Psoas muscle (tissue), 8 donors: ENCODE measurements around the gene LRRFIP2. TPM values are rescaled to one million over a fixed set of nuclear protein-coding genes. Genes with fewer than 3 reads are reported as not detected.
A peak's percentile ranks its signal among the peaks of the same experiment; 100 is the strongest.
"Not testable (repeated sequence)": the region's sequence is repeated elsewhere in the genome, so short reads cannot be mapped to it uniquely, and the experiment has no call there.

Source experiments
- ATAC-seq, 4 donors: fragments of 200-7000 bp; cut with Tn5 transposase; one replicate each; pipeline ENCODE4 v1.9.1; 2020; ENCODE audit warnings: moderate library complexity in 3 of 4, mild to moderate bottlenecking in 2 of 4
- DNase-seq, 2 donors: peaks; one replicate each; pipeline ENCODE4 v3.0.0-alpha.2; 2020
- H3K27ac ChIP-seq: fragments of 200-600 bp; one replicate; pipeline ENCODE4 v1.8.0; 2022
- H3K27me3 ChIP-seq, 3 donors: fragments of 200-600 bp in 1 of 3; one replicate each; pipeline versions ENCODE4 v1.6.1 to v1.8.0; 2013 to 2022; ENCODE audit warnings: low read length in 2 of 3, mild to moderate bottlenecking in 2 of 3, moderate library complexity in 1 of 3; ENCODE audit not compliant: insufficient read depth in 3 of 3
- H3K36me3 ChIP-seq, 2 donors: fragments of 200-600 bp in 1 of 2; one replicate each; pipeline versions ENCODE4 v1.6.1 to v1.8.0; 2013 to 2022; ENCODE audit warnings: low read depth in 1 of 2, mild to moderate bottlenecking in 1 of 2, moderate library complexity in 1 of 2; ENCODE audit not compliant: insufficient read depth in 1 of 2
- H3K4me1 ChIP-seq: fragments of 200-600 bp; one replicate; pipeline ENCODE4 v1.8.0; 2022
- H3K4me3 ChIP-seq: fragments of 200-600 bp; one replicate; pipeline ENCODE4 v1.8.0; 2022; ENCODE audit warnings: mild to moderate bottlenecking
- H3K9me3 ChIP-seq: fragments of 200-600 bp; one replicate; pipeline ENCODE4 v1.8.0; 2022
- CTCF ChIP-seq: fragments of 200-600 bp; IDR thresholded peaks from one replicate; pipeline ENCODE4 v1.8.0; 2022; ENCODE audit warnings: antibody characterized with exemption
- WGBS, 3 donors: extraction: QIAGEN DNeasy Blood & Tissue Kit; methylation state at CpG; one replicate each; pipeline versions ENCODE4 v1.1.6 to v1.1.7; 2013; 5-methylcytosine and 5-hydroxymethylcytosine counted together
- intact Hi-C, 2 donors: fragments of 100-400 bp; cut with DNase I; formaldehyde crosslinking; loops; one replicate each; pipeline versions ENCODE4 v1.11.0 to v1.14.2; 2022
- polyA plus RNA-seq, 3 donors: library from polyadenylated mRNA; stranded (reverse); fragments of 200-250 nt; gene quantifications; one replicate each; pipeline ENCODE4 v1.2.3, GENCODE V29; 2013
- total RNA-seq, 4 donors: library from RNA; stranded (reverse); fragmentation: NEBNext Ultra II Directional in 2 of 4; extraction: Animal tissue kit (Norgen Biotek cat#: 25700) in 2 of 4; gene quantifications; one replicate each; pipeline versions ENCODE4 v1.2.1 to v1.2.4, GENCODE V29; 2021 to 2023
- donor health status: healthy with polysubstance abuse.
- donor health status: DM: no; HTN: no; CAD: no; lungs with moderate emphysema.
- donor health status: Bipolar disorder and iron deficiency.
- donor health status: healthy.
- donor health status: DM: yes; HTN: yes; CAD: no.
- donor health status: DM: no; HTN: no; CAD: no.
- donor health status: DM: no; HTN: no; CAD: no.
- donor health status: DM: yes; HTN: yes; CAD: no.

The LRRFIP2 gene
- total and polyA plus RNA-seq, 7 donors = 35.7 to 163 (median 127) TPM

GRCh38 chr3:37154668-37155314, 19.6 kb downstream of the LRRFIP2 start:
- Histone ChIP-seq H3K4me3 (no peak overlapping the region), H3K36me3 (peaks cover 0 to 9% of the 10 kb centered on the region in 2 donors), H3K27me3 (no peaks in the 10 kb centered on the region), H3K4me1 (peaks cover 42% of the 10 kb centered on the region), H3K27ac (no peak overlapping the region), H3K9me3 (no peaks in the 10 kb centered on the region)
- DNase-seq = no peak
- peak; percentile 52 to 85 (median 70) for ATAC-seq
- no peak for TF ChIP-seq CTCF
- WGBS, 3 donors = 26 to 59% (median 37%) methylated on average over 2 of the region's 2 CpGs
- intact Hi-C loops = no loop called here

GRCh38 chr3:37150621-37151020, 23.8 kb downstream of the LRRFIP2 start:
- Histone ChIP-seq H3K36me3 (peaks cover 0 to 36% of the 10 kb centered on the region in 2 donors), H3K4me3 (no peak overlapping the region), H3K27me3 (no peaks in the 10 kb centered on the region), H3K27ac (no peak overlapping the region), H3K4me1 (peaks cover 63% of the 10 kb centered on the region), H3K9me3 (no peaks in the 10 kb centered on the region)
- no peak for ATAC-seq
- DNase-seq = no peak
- WGBS, 3 donors = 92 to 98% (median 95%) methylated on average over 1 of the region's 1 CpG
- TF ChIP-seq CTCF = no peak
- intact Hi-C loops = no loop called here

DNA sequence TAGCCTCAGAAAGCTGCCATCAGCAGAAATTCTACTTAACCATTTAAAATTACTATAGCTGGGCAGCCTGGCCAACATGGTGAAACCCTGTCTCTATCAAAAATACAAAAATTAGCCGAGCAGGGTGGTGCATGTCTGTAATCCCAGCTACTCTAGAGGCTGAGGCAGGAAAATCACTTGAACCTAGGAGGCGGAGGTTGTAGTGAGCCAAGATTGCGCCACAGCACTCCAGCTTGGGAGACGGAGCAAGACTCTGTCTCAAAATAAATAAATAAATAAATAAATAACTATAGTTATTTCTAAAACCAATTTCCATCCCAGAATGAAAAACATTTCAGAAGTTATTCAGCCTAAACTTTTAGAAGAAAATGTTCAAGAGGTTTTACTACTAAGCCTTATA, 25.1 kb downstream of the LRRFIP2 start:
- Histone ChIP-seq H3K36me3 (peaks cover 0 to 32% of the 10 kb centered on the region in 2 donors), H3K4me3 (no peak overlapping the region), H3K4me1 (peaks cover 58% of the 10 kb centered on the region), H3K9me3 (no peaks in the 10 kb centered on the region), H3K27ac (peak overlapping the region; percentile 39), H3K27me3 (no peaks in the 10 kb centered on the region)
- ATAC-seq (peak in 2 of 4 donors; percentile 50), DNase-seq (peak in 1 of 2 donors; percentile 63)
- intact Hi-C loops = no loop called here
- TF ChIP-seq CTCF = no peak
- 62 to 84% (median 67%) methylated on average over 4 of the region's 4 CpGs for WGBS, 3 donors

DNA sequence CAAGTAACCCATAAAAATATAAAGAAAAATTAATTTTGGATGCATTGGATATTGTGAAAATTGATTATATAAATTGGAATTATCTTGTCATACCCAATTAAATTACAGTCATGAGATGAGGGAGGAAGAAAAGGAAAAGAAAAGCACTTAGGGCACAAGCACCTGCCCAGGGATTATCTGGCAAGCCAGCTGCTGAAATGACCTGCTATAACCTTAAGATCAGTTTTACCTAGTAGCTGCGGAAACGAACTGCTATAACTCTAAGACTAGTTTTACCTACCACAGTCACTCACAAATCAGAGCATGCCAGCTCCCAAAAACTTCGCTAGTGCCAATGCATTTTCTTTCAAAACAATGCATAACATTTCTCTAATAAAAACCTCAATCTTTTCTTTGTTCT, 26.2 kb downstream of the LRRFIP2 start:
- no peak overlapping the region for H3K4me3 ChIP-seq
- H3K27me3 ChIP-seq = no peaks in the 10 kb centered on the region
- no peaks in the 10 kb centered on the region for H3K9me3 ChIP-seq
- intact Hi-C loops = no loop called here
- no peak for TF ChIP-seq CTCF
- DNase-seq (no peak), ATAC-seq (peak in 3 of 4 donors; percentile 52 to 60 (median 55))
- peak overlapping the region; percentile 39 for H3K27ac ChIP-seq
- WGBS, 3 donors = 30 to 53% (median 36%) methylated on average over 3 of the region's 3 CpGs
- H3K36me3 ChIP-seq = peaks cover 0 to 33% of the 10 kb centered on the region in 2 donors
- H3K4me1 ChIP-seq = peaks cover 54% of the 10 kb centered on the region

DNA sequence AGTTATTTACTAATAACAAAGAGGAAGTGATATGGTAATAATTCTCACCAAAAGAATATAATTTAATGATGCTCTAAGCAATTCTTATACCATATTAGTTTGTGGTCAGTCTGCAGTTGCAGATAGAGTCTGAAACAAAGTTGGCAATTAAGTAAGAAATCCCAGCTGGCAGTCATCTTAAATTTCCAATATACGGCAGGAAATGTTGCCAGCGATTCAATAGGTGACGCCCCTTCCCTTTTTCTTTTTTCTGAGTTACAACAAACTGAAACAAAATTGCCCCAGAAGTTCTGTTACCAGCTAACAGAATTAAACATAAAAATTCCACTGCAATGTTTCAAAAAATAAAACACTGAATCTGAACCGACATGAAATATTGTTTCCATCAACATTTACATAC, 26.7 kb downstream of the LRRFIP2 start:
- 20 to 33% (median 22%) methylated on average over 4 of the region's 4 CpGs for WGBS, 3 donors
- TF ChIP-seq CTCF = no peak
- Histone ChIP-seq H3K4me3 (no peak overlapping the region), H3K27me3 (no peaks in the 10 kb centered on the region), H3K4me1 (peaks cover 55% of the 10 kb centered on the region), H3K36me3 (peaks cover 0 to 38% of the 10 kb centered on the region in 2 donors), H3K27ac (peak overlapping the region; percentile 37), H3K9me3 (no peaks in the 10 kb centered on the region)
- intact Hi-C loops = no loop called here
- ATAC-seq = no peak
- no peak for DNase-seq

DNA sequence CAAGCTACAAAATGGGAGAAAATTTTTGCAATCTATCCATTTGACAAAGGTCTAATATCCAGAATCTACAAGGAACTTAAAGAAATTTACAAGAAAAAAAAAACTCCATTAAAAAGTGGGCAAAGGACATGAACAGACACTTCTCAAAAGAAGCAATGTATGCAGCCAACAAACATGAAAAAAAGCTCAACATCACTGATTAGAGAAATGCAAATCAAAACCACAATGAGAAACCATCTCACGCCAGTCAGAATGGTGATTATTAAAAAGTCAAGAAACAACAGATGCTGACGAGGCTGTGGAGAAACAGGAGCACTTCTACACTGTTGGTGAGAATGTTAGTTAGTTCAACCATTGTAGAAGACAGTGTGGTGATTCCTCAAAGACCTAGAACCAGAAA, 27.5 kb downstream of the LRRFIP2 start:
- peaks cover 62% of the 10 kb centered on the region for H3K4me1 ChIP-seq
- H3K9me3 ChIP-seq, H3K27me3 ChIP-seq, H3K4me3 ChIP-seq, DNase-seq, intact Hi-C loops, ATAC-seq: not testable (repeated sequence)
- peaks cover 0 to 44% of the 10 kb centered on the region in 2 donors for H3K36me3 ChIP-seq
- 90 to 96% (median 92%) methylated on average over 2 of the region's 2 CpGs for WGBS, 3 donors
- H3K27ac ChIP-seq = peak overlapping the region; percentile 37
